ENCODE measurements around the gene GPR50. TPM values are rescaled to one million over a fixed set of nuclear protein-coding genes. Genes with fewer than 3 reads are reported as not detected.

The GPR50 gene
- polyA plus RNA-seq, 1 donor from 2014 or later: not detected

GRCh38 chrX:151181088-151181487, 4.7 kb downstream of the GPR50 start:
- no peaks in the 10 kb centered on the region for H3K36me3 ChIP-seq (ENCODE audit: insufficient read depth, low read length)
- no peaks in the 10 kb centered on the region for H3K79me2 ChIP-seq (replicated peaks; ENCODE audit: insufficient read depth, low read length)
- no peaks in the 10 kb centered on the region for H3F3A ChIP-seq (ENCODE audit: insufficient read depth, low read length, poor library complexity, severe bottlenecking)
- no peak overlapping the region for H3K4me3 ChIP-seq (ENCODE audit: low read length)
- TF ChIP-seq SMC3 (conservative IDR thresholded peaks at IDR 0.05; ENCODE audit: poor library complexity): no peak
- TF ChIP-seq TAF1 (IDR thresholded peaks at IDR 0.05; ENCODE audit: low read depth): no peak
- no peak for TF ChIP-seq POLR2AphosphoS5 (IDR thresholded peaks at IDR 0.05)
- TF ChIP-seq, protein P1, sequence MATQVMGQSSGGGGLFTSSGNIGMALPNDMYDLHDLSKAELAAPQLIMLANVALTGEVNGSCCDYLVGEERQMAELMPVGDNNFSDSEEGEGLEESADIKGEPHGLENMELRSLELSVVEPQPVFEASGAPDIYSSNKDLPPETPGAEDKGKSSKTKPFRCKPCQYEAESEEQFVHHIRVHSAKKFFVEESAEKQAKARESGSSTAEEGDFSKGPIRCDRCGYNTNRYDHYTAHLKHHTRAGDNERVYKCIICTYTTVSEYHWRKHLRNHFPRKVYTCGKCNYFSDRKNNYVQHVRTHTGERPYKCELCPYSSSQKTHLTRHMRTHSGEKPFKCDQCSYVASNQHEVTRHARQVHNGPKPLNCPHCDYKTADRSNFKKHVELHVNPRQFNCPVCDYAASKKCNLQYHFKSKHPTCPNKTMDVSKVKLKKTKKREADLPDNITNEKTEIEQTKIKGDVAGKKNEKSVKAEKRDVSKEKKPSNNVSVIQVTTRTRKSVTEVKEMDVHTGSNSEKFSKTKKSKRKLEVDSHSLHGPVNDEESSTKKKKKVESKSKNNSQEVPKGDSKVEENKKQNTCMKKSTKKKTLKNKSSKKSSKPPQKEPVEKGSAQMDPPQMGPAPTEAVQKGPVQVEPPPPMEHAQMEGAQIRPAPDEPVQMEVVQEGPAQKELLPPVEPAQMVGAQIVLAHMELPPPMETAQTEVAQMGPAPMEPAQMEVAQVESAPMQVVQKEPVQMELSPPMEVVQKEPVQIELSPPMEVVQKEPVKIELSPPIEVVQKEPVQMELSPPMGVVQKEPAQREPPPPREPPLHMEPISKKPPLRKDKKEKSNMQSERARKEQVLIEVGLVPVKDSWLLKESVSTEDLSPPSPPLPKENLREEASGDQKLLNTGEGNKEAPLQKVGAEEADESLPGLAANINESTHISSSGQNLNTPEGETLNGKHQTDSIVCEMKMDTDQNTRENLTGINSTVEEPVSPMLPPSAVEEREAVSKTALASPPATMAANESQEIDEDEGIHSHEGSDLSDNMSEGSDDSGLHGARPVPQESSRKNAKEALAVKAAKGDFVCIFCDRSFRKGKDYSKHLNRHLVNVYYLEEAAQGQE (IDR thresholded peaks at IDR 0.05; ENCODE audit: borderline replicate concordance): no peak
- TF ChIP-seq, protein P2, sequence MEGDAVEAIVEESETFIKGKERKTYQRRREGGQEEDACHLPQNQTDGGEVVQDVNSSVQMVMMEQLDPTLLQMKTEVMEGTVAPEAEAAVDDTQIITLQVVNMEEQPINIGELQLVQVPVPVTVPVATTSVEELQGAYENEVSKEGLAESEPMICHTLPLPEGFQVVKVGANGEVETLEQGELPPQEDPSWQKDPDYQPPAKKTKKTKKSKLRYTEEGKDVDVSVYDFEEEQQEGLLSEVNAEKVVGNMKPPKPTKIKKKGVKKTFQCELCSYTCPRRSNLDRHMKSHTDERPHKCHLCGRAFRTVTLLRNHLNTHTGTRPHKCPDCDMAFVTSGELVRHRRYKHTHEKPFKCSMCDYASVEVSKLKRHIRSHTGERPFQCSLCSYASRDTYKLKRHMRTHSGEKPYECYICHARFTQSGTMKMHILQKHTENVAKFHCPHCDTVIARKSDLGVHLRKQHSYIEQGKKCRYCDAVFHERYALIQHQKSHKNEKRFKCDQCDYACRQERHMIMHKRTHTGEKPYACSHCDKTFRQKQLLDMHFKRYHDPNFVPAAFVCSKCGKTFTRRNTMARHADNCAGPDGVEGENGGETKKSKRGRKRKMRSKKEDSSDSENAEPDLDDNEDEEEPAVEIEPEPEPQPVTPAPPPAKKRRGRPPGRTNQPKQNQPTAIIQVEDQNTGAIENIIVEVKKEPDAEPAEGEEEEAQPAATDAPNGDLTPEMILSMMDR (IDR thresholded peaks at IDR 0.05; ENCODE audit: poor library complexity, severe bottlenecking): no peak
- H3K9me2 ChIP-seq (ENCODE audit: insufficient read depth, low read length): no peaks in the 10 kb centered on the region
- H3K9me3 ChIP-seq (ENCODE audit: low read length): no peaks in the 10 kb centered on the region
- peaks cover 34% of the 10 kb centered on the region for H3K27me3 ChIP-seq (ENCODE audit: insufficient read depth, low read depth, low read length)
- no peak overlapping the region for H3K27ac ChIP-seq (ENCODE audit: low read length)
- H3K4me2 ChIP-seq (ENCODE audit: low read length): no peak overlapping the region
- no peak overlapping the region for H2AFZ ChIP-seq (ENCODE audit: low read depth, low read length)
- H4K20me1 ChIP-seq (ENCODE audit: insufficient read depth): no peaks in the 10 kb centered on the region
- no peak overlapping the region for H3K9ac ChIP-seq (ENCODE audit: low read length)

DNA sequence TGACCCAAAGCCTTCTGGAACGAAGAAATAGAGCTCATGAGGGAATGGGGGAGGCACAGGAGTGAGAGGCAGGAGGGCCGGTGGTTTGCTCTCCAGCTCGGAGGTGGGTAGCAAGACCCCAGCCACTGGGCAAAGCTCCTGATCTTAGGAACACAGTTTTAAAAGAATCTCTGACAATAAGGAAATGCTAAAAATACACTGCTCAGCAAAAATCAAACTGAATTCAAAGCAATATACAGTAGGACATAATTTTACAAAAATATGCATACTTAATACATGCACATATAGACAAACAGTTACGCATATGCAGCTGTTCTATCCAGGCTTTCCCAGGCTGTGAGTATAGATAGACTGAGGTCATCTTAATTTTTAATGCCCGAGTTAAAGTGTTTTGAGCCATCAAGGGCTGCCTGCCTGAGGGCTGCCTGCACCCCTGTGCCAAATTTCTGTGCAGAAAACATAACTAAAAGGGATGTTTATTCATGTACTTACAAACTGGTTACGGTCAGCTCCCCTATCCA, 6.9 kb downstream of the GPR50 start:
- Histone ChIP-seq H3K36me3 (ENCODE audit: insufficient read depth, low read length) (no peaks in the 10 kb centered on the region), H3K79me2 (replicated peaks; ENCODE audit: insufficient read depth, low read length) (no peaks in the 10 kb centered on the region), H4K20me1 (ENCODE audit: insufficient read depth) (no peaks in the 10 kb centered on the region), H3F3A (ENCODE audit: insufficient read depth, low read length, poor library complexity, severe bottlenecking) (no peaks in the 10 kb centered on the region), H3K9me3 (ENCODE audit: low read length) (no peaks in the 10 kb centered on the region), H3K27me3 (ENCODE audit: insufficient read depth, low read depth, low read length) (peaks cover 13% of the 10 kb centered on the region), H3K9ac (ENCODE audit: low read length) (no peak overlapping the region), H3K27ac (ENCODE audit: low read length) (no peak overlapping the region), H2AFZ (ENCODE audit: low read depth, low read length) (no peak overlapping the region), H3K9me2 (ENCODE audit: insufficient read depth, low read length) (no peaks in the 10 kb centered on the region), H3K4me3 (ENCODE audit: low read length) (no peak overlapping the region), H3K4me2 (ENCODE audit: low read length) (no peak overlapping the region)
- TF ChIP-seq, protein P1 (IDR thresholded peaks at IDR 0.05; ENCODE audit: borderline replicate concordance): no peak
- TF ChIP-seq, protein P2 (IDR thresholded peaks at IDR 0.05; ENCODE audit: poor library complexity, severe bottlenecking): no peak
- TF ChIP-seq RAD21 (conservative IDR thresholded peaks at IDR 0.05) (no peak), POLR2AphosphoS5 (IDR thresholded peaks at IDR 0.05) (no peak), SMC3 (conservative IDR thresholded peaks at IDR 0.05; ENCODE audit: poor library complexity) (no peak), EP300 (conservative IDR thresholded peaks at IDR 0.05; ENCODE audit: poor library complexity, severe bottlenecking) (no peak), EZH2 (IDR thresholded peaks at IDR 0.05; ENCODE audit: borderline replicate concordance, insufficient read depth, low read length, poor library complexity, severe bottlenecking) (no peak), MXI1 (conservative IDR thresholded peaks at IDR 0.05; ENCODE audit: poor library complexity, severe bottlenecking) (no peak), TAF1 (IDR thresholded peaks at IDR 0.05; ENCODE audit: low read depth) (no peak)

All from neural cell (in vitro differentiated cells).